Chondrocyte (in vitro differentiated cells): Measurements from ENCODE around the gene NDUFA13. TPM values are rescaled to one million over a fixed set of nuclear protein-coding genes. Genes with fewer than 3 reads are reported as not detected.

Experiments
- DNase-seq: peaks from one replicate; pipeline ENCODE4 v3.0.0; 2021; ENCODE audit warnings: mixed read lengths, low spot score
- H3K27ac Mint-ChIP-seq: one replicate; pipeline ENCODE4 v1.8.0; 2021; ENCODE audit warnings: mild to moderate bottlenecking, moderate library complexity, mixed read lengths; ENCODE audit not compliant: unreplicated experiment
- H3K27me3 Mint-ChIP-seq: 2 replicates; pipeline ENCODE4 v1.8.0; 2021; ENCODE audit warnings: low read depth, mixed read lengths
- H3K36me3 Mint-ChIP-seq: 2 replicates; pipeline ENCODE4 v1.8.0; 2021; ENCODE audit warnings: low read depth, mixed read lengths
- H3K4me1 Mint-ChIP-seq: 2 replicates; pipeline ENCODE4 v1.8.0; 2021; ENCODE audit warnings: low read depth, mild to moderate bottlenecking, mixed read lengths
- H3K4me3 Mint-ChIP-seq: one replicate; pipeline ENCODE4 v1.8.0; 2021; ENCODE audit warnings: mild to moderate bottlenecking, moderate library complexity, mixed read lengths; ENCODE audit not compliant: unreplicated experiment
- H3K9me3 Mint-ChIP-seq: 2 replicates; pipeline ENCODE4 v1.8.0; 2021; ENCODE audit warnings: low read depth, mixed read lengths
- CTCF ChIP-seq: fragments of 200-600 bp; sonication (generic); IDR thresholded peaks from 2 replicates; pipeline ENCODE4 v1.5.0; 2021; ENCODE audit warnings: antibody characterized with exemption, mild to moderate bottlenecking, moderate library complexity
- total RNA-seq: library from RNA; stranded (reverse); gene quantifications from 3 replicates; pipeline ENCODE4 v1.2.1, GENCODE V29; 2021

Gene NDUFA13
- total RNA-seq, 1 donor from 2014 or later = 313 TPM

DNA sequence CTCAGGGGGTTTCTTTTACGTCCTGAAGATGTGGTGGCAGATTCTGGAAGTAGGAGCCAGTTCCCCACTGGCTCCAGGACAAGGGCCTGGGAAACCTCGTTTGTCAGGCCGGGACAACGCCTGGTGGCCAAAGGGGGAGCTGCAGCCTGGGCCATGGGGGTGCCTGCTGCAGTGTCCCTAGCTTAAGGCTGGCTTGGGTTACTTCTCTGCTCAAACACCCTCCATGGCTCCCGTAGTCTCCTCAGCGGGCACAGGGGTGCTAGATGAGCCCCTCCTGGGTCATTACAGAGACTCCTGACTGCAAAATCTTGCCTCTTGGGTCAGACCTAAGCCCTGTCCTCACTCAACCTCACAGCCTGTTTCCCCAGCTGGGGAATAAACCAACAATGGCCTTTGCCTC lies 36.8 kb downstream of the NDUFA13 start:
- Mint-ChIP-seq H3K27ac (no peak overlapping the region), H3K36me3 (no peaks in the 10 kb centered on the region), H3K4me3 (no peak overlapping the region), H3K4me1 (peaks cover 38% of the 10 kb centered on the region), H3K9me3 (no peaks in the 10 kb centered on the region), H3K27me3 (peaks cover 2% of the 10 kb centered on the region)
- peak; percentile 76 for TF ChIP-seq CTCF
- DNase-seq = no peak

GRCh38 chr19:19553670-19554069 lies 37.6 kb downstream of the NDUFA13 start:
- H3K27me3 Mint-ChIP-seq = peaks cover 2% of the 10 kb centered on the region
- H3K27ac Mint-ChIP-seq = peak overlapping the region; percentile 17
- no peak overlapping the region for H3K4me3 Mint-ChIP-seq
- no peaks in the 10 kb centered on the region for H3K36me3 Mint-ChIP-seq
- peaks cover 37% of the 10 kb centered on the region for H3K4me1 Mint-ChIP-seq
- no peak for DNase-seq
- TF ChIP-seq CTCF = no peak
- H3K9me3 Mint-ChIP-seq = no peaks in the 10 kb centered on the region

- peak; percentile 82 for TF ChIP-seq CTCF
- H3K27me3 Mint-ChIP-seq = no peaks in the 10 kb centered on the region
- peaks cover 31% of the 10 kb centered on the region for H3K4me1 Mint-ChIP-seq
- H3K27ac Mint-ChIP-seq = peak overlapping the region; percentile 17
- peak; percentile 86 for DNase-seq
- H3K4me3 Mint-ChIP-seq = no peak overlapping the region
- no peaks in the 10 kb centered on the region for H3K9me3 Mint-ChIP-seq
- H3K36me3 Mint-ChIP-seq = no peaks in the 10 kb centered on the region
Observed at GRCh38 chr19:19554074-19555023, 38.3 kb downstream of the NDUFA13 start.

- H3K4me1 Mint-ChIP-seq = peaks cover 2% of the 10 kb centered on the region
- no peak for TF ChIP-seq CTCF
- no peaks in the 10 kb centered on the region for H3K9me3 Mint-ChIP-seq
- no peaks in the 10 kb centered on the region for H3K27me3 Mint-ChIP-seq
- no peaks in the 10 kb centered on the region for H3K36me3 Mint-ChIP-seq
- no peak overlapping the region for H3K27ac Mint-ChIP-seq
- H3K4me3 Mint-ChIP-seq = no peak overlapping the region
- DNase-seq = no peak
Observed at GRCh38 chr19:19558055-19558454, 42.0 kb downstream of the NDUFA13 start.

GRCh38 chr19:19558636-19559035 lies 42.6 kb downstream of the NDUFA13 start:
- H3K27ac Mint-ChIP-seq = no peak overlapping the region
- H3K9me3 Mint-ChIP-seq = no peaks in the 10 kb centered on the region
- no peak overlapping the region for H3K4me3 Mint-ChIP-seq
- peaks cover 2% of the 10 kb centered on the region for H3K4me1 Mint-ChIP-seq
- no peak for TF ChIP-seq CTCF
- no peak for DNase-seq
- H3K27me3 Mint-ChIP-seq = no peaks in the 10 kb centered on the region
- H3K36me3 Mint-ChIP-seq = no peaks in the 10 kb centered on the region
